Smooth muscle cell (in vitro differentiated cells): ENCODE results near the gene LRRC27. TPM values are rescaled to one million over a fixed set of nuclear protein-coding genes. Genes with fewer than 3 reads are reported as not detected.

Experiments
- DNase-seq: peaks from one replicate; lab custom pipeline; 2025; ENCODE audit not compliant: unreplicated experiment; lab: John Stamatoyannopoulos, UW
- H2AFZ ChIP-seq: fragments of 200-600 bp; sonication (generic); 2 replicates; pipeline ENCODE4 v1.6.0; 2016; ENCODE audit warnings: antibody characterized with exemption, low read depth, mild to moderate bottlenecking
- H3F3A ChIP-seq: fragments of 200-600 bp; sonication (generic); 2 replicates; pipeline ENCODE4 v1.6.0; 2017; ENCODE audit warnings: antibody characterized with exemption, low read depth
- H3K27ac ChIP-seq: fragments of 200-600 bp; sonication (generic); 2 replicates; pipeline ENCODE4 v1.5.1; 2016; ENCODE audit warnings: low read depth, mild to moderate bottlenecking
- H3K27me3 ChIP-seq: fragments of 200-600 bp; sonication (generic); 2 replicates; pipeline ENCODE4 v1.6.1; 2016; ENCODE audit warnings: low read depth, mild to moderate bottlenecking
- H3K36me3 ChIP-seq: fragments of 200-600 bp; sonication (generic); 2 replicates; pipeline ENCODE4 v1.5.1; 2016; ENCODE audit warnings: low read depth
- H3K4me1 ChIP-seq: fragments of 200-600 bp; sonication (generic); 2 replicates; pipeline ENCODE4 v1.5.1; 2016; ENCODE audit warnings: low read depth
- H3K4me2 ChIP-seq: fragments of 200-600 bp; sonication (generic); 2 replicates; pipeline ENCODE4 v1.6.0; 2016; ENCODE audit warnings: mild to moderate bottlenecking
- H3K4me3 ChIP-seq: fragments of 200-600 bp; sonication (generic); 2 replicates; pipeline ENCODE4 v1.5.1; 2016; ENCODE audit warnings: mild to moderate bottlenecking
- H3K79me2 ChIP-seq: fragments of 200-600 bp; sonication (generic); 2 replicates; pipeline ENCODE4 v1.6.0; 2016; ENCODE audit warnings: low read depth, mild to moderate bottlenecking
- H3K9ac ChIP-seq: fragments of 200-600 bp; sonication (generic); 2 replicates; pipeline ENCODE4 v1.6.0; 2016; ENCODE audit warnings: low read depth
- H3K9me3 ChIP-seq: fragments of 200-600 bp; sonication (generic); replicated peaks from 2 replicates; pipeline ENCODE4 v1.5.1; 2016; ENCODE audit warnings: low read depth
- H4K20me1 ChIP-seq: fragments of 200-600 bp; sonication (generic); 2 replicates; pipeline ENCODE4 v1.6.0; 2016; ENCODE audit warnings: low read depth
- WGBS: methylation state at CpG from one replicate; pipeline ENCODE4 v1.1.7; 2016; ENCODE audit warnings: low lambda C conversion rate; 5-methylcytosine and 5-hydroxymethylcytosine counted together
- polyA plus RNA-seq: library from polyadenylated mRNA; unstranded; fragments of >200 nt; fragmentation: Nextera tagmentation; extraction: Ambion mirVana; gene quantifications from 2 replicates; pipeline ENCODE4 v1.2.1, GENCODE V29; 2016
- total RNA-seq: library from RNA; depleted of rRNA; stranded (reverse); fragments of >200 nt; gene quantifications from 2 replicates; pipeline ENCODE4 v1.2.3, GENCODE V29; 2014
- TF ChIP-seq, protein P1 (sequence below): fragments of 200-600 bp; sonication (generic); IDR thresholded peaks from 2 replicates; pipeline ENCODE4 v1.5.1; 2017; ENCODE audit warnings: borderline replicate concordance, mild to moderate bottlenecking, antibody characterized with exemption; ENCODE audit not compliant: insufficient read depth, poor library complexity, severe bottlenecking

LRRC27 gene
- total and polyA plus RNA-seq, 2 experiments from 2014 or later = 7.6 to 11.5 TPM

DNA sequence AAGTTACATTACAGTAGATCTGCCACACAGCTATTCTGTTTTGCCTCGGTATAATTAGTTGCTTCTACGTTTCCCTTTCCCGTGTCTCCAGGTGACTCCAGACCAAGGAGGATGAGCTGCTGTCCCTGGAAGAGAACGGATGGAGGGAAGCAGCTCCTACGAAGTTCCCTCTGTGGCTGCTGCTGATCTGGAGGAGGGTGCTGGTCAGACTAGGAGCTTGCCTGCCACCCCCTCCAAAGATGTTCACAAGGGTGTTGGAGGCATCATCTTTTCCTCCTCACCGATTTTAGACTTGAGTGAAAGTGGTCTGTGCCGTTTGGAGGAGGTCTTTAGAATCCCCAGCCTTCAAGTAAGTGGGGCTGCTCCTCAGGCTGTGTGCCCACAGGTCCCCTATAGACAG is 1.4 kb downstream of the LRRC27 start:
- no peak for DNase-seq
- peaks cover 33% of the 10 kb centered on the region for H3K79me2 ChIP-seq
- no peaks in the 10 kb centered on the region for H3K9me3 ChIP-seq
- no peak overlapping the region for H3K27ac ChIP-seq
- H4K20me1 ChIP-seq = peaks cover 8% of the 10 kb centered on the region
- TF ChIP-seq, protein P1, sequence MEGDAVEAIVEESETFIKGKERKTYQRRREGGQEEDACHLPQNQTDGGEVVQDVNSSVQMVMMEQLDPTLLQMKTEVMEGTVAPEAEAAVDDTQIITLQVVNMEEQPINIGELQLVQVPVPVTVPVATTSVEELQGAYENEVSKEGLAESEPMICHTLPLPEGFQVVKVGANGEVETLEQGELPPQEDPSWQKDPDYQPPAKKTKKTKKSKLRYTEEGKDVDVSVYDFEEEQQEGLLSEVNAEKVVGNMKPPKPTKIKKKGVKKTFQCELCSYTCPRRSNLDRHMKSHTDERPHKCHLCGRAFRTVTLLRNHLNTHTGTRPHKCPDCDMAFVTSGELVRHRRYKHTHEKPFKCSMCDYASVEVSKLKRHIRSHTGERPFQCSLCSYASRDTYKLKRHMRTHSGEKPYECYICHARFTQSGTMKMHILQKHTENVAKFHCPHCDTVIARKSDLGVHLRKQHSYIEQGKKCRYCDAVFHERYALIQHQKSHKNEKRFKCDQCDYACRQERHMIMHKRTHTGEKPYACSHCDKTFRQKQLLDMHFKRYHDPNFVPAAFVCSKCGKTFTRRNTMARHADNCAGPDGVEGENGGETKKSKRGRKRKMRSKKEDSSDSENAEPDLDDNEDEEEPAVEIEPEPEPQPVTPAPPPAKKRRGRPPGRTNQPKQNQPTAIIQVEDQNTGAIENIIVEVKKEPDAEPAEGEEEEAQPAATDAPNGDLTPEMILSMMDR = no peak
- H3K27me3 ChIP-seq = no peaks in the 10 kb centered on the region
- no peak overlapping the region for H2AFZ ChIP-seq
- 92% methylated on average over 7 of the region's 7 CpGs for WGBS
- no peaks in the 10 kb centered on the region for H3F3A ChIP-seq
- no peak overlapping the region for H3K9ac ChIP-seq
- H3K4me1 ChIP-seq = peaks cover 24% of the 10 kb centered on the region
- no peaks in the 10 kb centered on the region for H3K36me3 ChIP-seq
- H3K4me3 ChIP-seq = no peak overlapping the region
- no peak overlapping the region for H3K4me2 ChIP-seq

DNA sequence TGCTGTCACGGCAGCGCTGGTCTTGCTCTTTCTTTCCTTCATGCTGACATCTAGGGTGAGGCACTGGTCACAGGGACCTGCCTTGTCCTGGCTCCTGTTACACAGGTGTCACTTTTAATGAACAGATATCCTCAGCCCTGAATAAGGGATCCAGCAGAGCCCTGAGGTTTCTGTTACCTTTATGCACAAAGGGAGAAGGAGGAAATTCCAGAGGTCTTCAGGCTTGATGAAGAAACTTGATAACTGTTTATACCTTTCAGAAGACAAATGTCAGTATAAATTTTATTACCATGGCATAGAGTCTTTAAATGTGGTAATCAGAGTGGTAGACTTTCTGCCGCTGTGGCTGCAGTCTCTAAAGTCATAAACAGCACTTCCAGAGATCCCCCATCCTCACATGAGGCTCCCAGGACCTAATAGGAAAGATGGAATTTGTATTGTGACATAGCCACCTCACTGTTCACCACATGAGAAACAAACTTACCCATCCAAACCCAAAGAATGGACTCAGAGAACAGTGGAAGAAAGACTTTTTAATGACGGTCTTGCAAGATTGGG is 2.7 kb downstream of the LRRC27 start:
- no peaks in the 10 kb centered on the region for H3F3A ChIP-seq
- no peak overlapping the region for H3K4me3 ChIP-seq
- H3K9ac ChIP-seq = no peak overlapping the region
- no peaks in the 10 kb centered on the region for H3K27me3 ChIP-seq
- no peak for DNase-seq
- peaks cover 18% of the 10 kb centered on the region for H3K4me1 ChIP-seq
- no peak overlapping the region for H2AFZ ChIP-seq
- no peak overlapping the region for H3K27ac ChIP-seq
- H3K9me3 ChIP-seq = no peaks in the 10 kb centered on the region
- no peaks in the 10 kb centered on the region for H4K20me1 ChIP-seq
- WGBS = 88% methylated on average over 4 of the region's 4 CpGs
- no peak overlapping the region for H3K4me2 ChIP-seq
- TF ChIP-seq, protein P1 = no peak
- peaks cover 19% of the 10 kb centered on the region for H3K79me2 ChIP-seq
- no peaks in the 10 kb centered on the region for H3K36me3 ChIP-seq

DNA sequence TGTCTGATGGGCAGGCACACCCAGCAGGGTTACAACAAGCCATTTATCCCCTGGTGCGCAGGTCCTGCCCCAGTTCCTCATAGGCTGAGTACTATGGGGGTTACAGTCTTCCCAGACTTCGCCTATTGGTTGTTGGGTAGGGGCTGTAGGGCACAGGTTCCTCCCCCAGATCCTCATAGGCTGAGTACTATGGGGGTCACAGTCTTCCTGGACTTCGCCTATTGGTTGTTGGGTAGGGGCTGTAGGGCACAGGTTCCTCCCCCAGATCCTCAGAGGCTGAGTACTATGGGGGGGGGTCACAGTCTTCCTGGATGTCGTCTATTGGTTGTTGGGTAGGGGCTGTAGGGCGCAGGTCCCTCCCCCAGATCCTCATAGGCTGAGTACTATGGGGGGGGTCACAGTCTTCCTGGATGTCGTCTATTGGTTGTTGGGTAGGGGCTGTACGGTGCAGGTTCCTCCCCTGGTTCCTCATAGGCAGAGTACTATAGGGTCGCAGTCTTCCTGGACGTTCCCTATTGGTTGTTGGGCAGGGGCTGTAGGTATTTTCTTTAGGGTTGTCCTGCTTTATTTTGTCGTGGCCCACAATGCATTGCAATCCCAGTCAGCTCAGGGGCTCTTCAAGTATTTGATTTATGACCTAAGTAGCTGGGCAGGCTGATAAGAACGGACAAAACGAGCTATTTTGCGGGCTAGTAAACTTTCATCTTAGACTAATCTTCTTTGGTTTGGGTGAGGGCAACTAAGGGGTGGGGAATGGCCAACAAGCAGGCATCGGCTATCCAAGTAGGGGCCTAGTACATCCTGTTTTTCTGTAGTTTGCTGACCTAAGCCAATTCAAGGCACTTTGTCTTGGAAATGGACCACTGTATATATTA is 3.4 kb downstream of the LRRC27 start:
- H3K4me1 ChIP-seq = peaks cover 12% of the 10 kb centered on the region
- DNase-seq = no peak
- WGBS = 74% methylated on average over 14 of the region's 14 CpGs
- H3K27ac ChIP-seq = no peak overlapping the region
- no peaks in the 10 kb centered on the region for H4K20me1 ChIP-seq
- TF ChIP-seq, protein P1 = no peak
- peaks cover 12% of the 10 kb centered on the region for H3K79me2 ChIP-seq
- no peaks in the 10 kb centered on the region for H3K36me3 ChIP-seq
- H3F3A ChIP-seq = no peaks in the 10 kb centered on the region
- no peak overlapping the region for H2AFZ ChIP-seq
- H3K27me3 ChIP-seq = no peaks in the 10 kb centered on the region
- H3K9me3 ChIP-seq = no peaks in the 10 kb centered on the region
- no peak overlapping the region for H3K9ac ChIP-seq
- H3K4me2 ChIP-seq = no peak overlapping the region
- no peak overlapping the region for H3K4me3 ChIP-seq
